ENCODE data around the gene TSPAN9. TPM values are rescaled to one million over a fixed set of nuclear protein-coding genes. Genes with fewer than 3 reads are reported as not detected.
A peak's percentile ranks its signal among the peaks of the same experiment; 100 is the strongest.

TSPAN9 gene
- total RNA-seq, 2 experiments from 2014 or later: 0.07 TPM; not detected in 1

- intact Hi-C loops (cut with micrococcal nuclease): loop anchor here (5.0 kb wide), 1 partner anchor 131 kb away; no protein-coding TSS in a partner anchor
- ChIA-PET CTCF (interaction anchor here (1.2 to 7.0 kb wide), 2 partner anchors 12 to 204 kb away, joined by 3 to 64 read pairs; no protein-coding TSS in a partner anchor), POLR2A (no interaction called here)
- Mint-ChIP-seq H3K36me3 (ENCODE audit: low read depth) (no peaks in the 10 kb centered on the region), H3K9me3 (no peaks in the 10 kb centered on the region), H3K4me1 (ENCODE audit: low read depth) (peaks cover 6% of the 10 kb centered on the region), H3K4me3 (no peak overlapping the region), H3K27me3 (peaks cover 13% of the 10 kb centered on the region), H3K27ac (no peak overlapping the region)
- no peak for ATAC-seq
- no peak for DNase-seq
- TF ChIP-seq CTCF (IDR thresholded peaks at IDR 0.05): no peak
Observed at GRCh38 chr12:3071107-3071506, 6.1 kb upstream of the TSPAN9 start.

- ChIA-PET POLR2A (no interaction called here), CTCF (interaction anchor here (5.3 to 7.0 kb wide), 2 partner anchors 13 to 204 kb away, joined by 43 to 64 read pairs; no protein-coding TSS in a partner anchor)
- no peak overlapping the region for H3K27ac Mint-ChIP-seq
- H3K4me3 Mint-ChIP-seq: no peak overlapping the region
- peaks cover 6% of the 10 kb centered on the region for H3K4me1 Mint-ChIP-seq (ENCODE audit: low read depth)
- intact Hi-C loops (cut with micrococcal nuclease): loop anchor here (5.0 kb wide), 1 partner anchor 131 kb away; no protein-coding TSS in a partner anchor
- DNase-seq (no peak), ATAC-seq (no peak)
- no peak for TF ChIP-seq CTCF (IDR thresholded peaks at IDR 0.05)
- no peaks in the 10 kb centered on the region for H3K9me3 Mint-ChIP-seq
- peaks cover 13% of the 10 kb centered on the region for H3K27me3 Mint-ChIP-seq
- no peaks in the 10 kb centered on the region for H3K36me3 Mint-ChIP-seq (ENCODE audit: low read depth)
Observed at GRCh38 chr12:3071710-3072109, 5.5 kb upstream of the TSPAN9 start.

DNA sequence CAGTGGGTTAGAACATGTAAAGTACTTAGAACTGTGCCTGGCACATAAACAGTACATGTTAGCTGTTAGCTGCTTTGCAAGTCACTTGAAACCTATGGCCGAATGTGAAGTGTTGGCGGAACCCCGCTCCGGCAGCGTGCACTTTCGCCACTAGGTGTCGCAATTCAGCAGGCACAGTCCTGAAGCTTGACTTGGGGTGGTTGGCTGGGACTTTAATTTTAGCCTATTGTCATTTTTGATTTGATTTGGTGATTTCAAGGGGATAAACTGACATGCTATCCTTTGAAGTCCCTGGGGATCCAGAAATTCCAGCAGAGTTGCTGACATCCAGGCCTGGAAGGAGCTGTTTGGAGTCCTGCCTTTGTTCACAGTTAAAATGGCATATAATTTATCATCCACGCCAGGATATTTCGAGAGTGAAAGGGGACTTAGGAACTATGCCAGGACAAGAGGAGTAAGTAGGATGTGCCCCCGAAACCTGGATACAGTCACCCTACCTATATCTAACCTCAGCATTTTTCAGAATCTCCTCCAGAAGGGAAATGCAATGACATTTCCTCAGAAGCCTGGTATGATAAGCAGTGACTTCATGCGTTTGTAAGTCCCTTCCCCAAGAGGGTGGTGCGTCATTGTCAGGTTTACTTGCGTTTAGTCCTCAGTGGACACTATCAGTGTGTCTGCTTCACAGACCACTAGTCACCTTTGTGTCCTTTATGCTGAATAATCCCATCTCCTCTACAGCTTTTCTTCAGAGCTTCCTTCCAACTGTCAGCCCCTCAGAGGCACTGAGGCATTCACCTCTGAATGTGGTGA lies 3.5 kb upstream of the TSPAN9 start:
- POLR2A ChIA-PET: interaction anchor here (0.6 kb wide), 1 partner anchor 776 kb away, joined by 3 read pairs; no protein-coding TSS in a partner anchor
- intact Hi-C loops (cut with micrococcal nuclease): loop anchor here (5.0 kb wide), 1 partner anchor 129 kb away; no protein-coding TSS in a partner anchor
- no peaks in the 10 kb centered on the region for H3K36me3 Mint-ChIP-seq (ENCODE audit: low read depth)
- H3K4me3 Mint-ChIP-seq: no peak overlapping the region
- CTCF ChIA-PET: interaction anchor here (0.6 to 7.0 kb wide), 32 partner anchors 9 to 278 kb away, joined by 3 to 64 read pairs (median 3); no protein-coding TSS in a partner anchor
- DNase-seq (peak; percentile 89), ATAC-seq (peak; percentile 65)
- H3K4me1 Mint-ChIP-seq (ENCODE audit: low read depth): peaks cover 6% of the 10 kb centered on the region
- peak; percentile 98 for TF ChIP-seq CTCF (IDR thresholded peaks at IDR 0.05)
- no peaks in the 10 kb centered on the region for H3K9me3 Mint-ChIP-seq
- no peak overlapping the region for H3K27ac Mint-ChIP-seq
- peaks cover 18% of the 10 kb centered on the region for H3K27me3 Mint-ChIP-seq

DNA sequence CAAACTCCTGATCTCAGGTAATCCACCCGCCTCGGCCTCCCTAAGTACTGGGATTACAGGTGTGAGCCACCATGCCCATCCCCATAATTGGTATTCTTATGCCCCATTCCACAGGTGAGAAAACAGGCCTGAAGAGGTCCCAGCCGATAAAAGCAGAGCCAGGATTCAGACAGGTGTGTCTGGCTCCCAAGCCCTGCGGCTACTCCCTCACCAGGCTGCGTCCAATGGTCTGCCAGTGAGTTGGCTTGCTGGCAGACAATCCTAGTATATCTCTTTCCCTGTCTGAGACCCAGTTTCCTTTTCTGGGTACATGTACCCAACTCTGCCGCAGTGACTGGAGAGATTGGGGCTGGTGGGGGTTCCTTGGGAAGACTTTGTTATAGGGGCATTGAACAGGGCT lies 1.9 kb upstream of the TSPAN9 start:
- Mint-ChIP-seq H3K27me3 (peaks cover 18% of the 10 kb centered on the region), H3K9me3 (no peaks in the 10 kb centered on the region), H3K4me1 (ENCODE audit: low read depth) (peaks cover 6% of the 10 kb centered on the region), H3K36me3 (ENCODE audit: low read depth) (no peaks in the 10 kb centered on the region), H3K4me3 (no peak overlapping the region), H3K27ac (no peak overlapping the region)
- DNase-seq (no peak), ATAC-seq (no peak)
- ChIA-PET POLR2A (no interaction called here), CTCF (interaction anchor here (1.3 to 7.0 kb wide), 3 partner anchors 17 to 200 kb away, joined by 3 to 64 read pairs (median 43); no protein-coding TSS in a partner anchor)
- TF ChIP-seq CTCF (IDR thresholded peaks at IDR 0.05): no peak
- intact Hi-C loops (cut with micrococcal nuclease): loop anchor here (5.0 kb wide), 1 partner anchor 197 kb away; no protein-coding TSS in a partner anchor
